ENCODE measurements around the gene POU3F1.

GRCh38 chr1:38064197-38064903 is 17.8 kb upstream of the POU3F1 start:
- TF ChIP-seq CTCF (IDR thresholded peaks at IDR 0.05) (no peak), POLR2A (IDR thresholded peaks at IDR 0.05) (no peak)

Measured in ovary (tissue), 3 donors.